ENCODE results near the gene PRPF18.

The PRPF18 gene

DNA sequence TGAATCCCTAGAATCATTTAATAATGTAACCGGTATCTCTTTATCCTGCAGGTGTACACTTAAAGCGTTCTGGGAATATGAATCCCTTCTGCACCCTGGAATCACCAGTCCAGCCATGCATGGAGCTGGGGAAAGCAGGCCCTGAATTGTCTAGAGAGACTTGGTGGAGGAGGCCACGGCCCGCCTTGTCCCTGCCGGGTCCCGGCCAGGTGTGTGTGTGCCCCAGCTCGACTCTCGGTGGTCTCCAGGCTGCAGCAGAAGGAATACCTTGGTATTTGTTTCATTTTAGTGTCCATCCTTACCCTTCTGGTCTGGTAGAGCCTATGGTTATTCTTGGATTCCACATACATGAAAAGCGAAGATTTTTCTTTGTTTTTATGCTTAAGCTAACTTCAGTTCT lies 58.1 kb downstream of the PRPF18 start:
- DNase-seq, result no peak

DNA sequence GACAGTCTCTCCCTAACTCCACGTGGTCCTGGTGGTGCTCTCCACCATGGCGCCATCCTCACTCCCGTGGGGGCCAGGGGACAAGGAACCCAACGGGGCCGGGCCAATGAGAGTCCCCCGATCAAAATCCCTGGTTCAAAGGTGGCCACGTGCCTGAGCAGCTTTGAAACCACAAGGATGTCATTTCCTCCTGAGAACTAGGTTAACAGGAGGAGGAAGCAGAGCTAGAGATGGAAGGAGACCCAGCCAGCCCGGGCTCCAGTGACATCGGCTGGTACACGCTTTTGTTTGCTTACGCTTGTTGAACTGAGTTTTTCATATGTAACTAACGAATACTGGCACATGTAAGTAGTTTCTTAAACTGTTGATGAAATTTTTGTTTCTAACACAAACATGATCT lies 61.7 kb downstream of the PRPF18 start:
- DNase-seq, result no peak

DNA sequence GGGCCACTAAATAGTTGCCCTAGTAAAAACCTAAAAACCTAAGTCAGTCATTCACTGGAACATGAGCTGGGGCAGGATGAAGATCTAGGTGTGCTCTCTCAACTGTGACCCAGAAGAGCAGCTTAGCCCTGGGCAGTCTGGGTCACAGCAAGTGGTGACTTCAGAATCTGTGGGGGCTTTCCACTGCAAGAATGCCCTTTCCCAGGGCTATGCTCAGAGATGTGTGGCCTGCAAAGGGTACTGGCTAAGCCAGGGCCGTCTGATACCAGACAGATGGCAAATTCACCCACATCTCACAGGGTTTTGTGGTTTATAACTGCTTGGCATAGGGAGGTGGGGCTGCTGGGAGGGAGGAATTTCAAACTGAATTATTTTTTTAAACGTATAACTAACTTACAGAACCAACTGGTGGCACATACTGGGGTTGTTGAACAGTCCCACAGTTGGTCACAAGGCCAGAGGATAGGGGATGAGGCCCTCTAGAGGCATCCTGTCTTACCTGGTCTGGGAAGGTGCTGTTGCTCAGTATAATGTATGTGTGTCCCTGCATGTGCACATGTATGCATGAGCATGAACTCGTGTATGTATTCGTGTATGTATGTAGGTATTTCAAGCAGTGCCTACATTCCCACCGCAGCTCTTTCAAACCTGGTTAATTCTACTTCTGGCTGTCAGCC lies 63.2 kb downstream of the PRPF18 start:
- no peak for DNase-seq

DNA sequence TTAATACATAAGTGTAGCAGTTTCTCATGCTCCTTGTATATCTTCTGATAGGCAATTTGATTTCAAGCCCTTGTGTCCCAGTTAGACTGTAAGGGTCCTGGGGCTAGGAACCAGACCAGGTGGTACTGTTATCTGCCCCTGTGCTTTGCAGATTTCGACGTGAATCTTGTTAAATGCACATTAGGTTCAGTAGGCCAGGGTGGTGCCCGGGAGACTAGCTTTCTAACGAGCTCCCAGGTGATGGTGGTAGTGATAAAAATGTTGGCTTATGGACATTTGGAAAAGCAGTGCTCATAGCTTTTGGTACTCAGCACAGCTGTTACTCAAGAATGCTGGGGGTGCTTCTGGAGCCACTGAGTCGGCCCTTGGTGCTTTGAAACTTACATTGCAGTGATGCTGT lies 64.2 kb downstream of the PRPF18 start:
- DNase-seq, result no peak

DNA sequence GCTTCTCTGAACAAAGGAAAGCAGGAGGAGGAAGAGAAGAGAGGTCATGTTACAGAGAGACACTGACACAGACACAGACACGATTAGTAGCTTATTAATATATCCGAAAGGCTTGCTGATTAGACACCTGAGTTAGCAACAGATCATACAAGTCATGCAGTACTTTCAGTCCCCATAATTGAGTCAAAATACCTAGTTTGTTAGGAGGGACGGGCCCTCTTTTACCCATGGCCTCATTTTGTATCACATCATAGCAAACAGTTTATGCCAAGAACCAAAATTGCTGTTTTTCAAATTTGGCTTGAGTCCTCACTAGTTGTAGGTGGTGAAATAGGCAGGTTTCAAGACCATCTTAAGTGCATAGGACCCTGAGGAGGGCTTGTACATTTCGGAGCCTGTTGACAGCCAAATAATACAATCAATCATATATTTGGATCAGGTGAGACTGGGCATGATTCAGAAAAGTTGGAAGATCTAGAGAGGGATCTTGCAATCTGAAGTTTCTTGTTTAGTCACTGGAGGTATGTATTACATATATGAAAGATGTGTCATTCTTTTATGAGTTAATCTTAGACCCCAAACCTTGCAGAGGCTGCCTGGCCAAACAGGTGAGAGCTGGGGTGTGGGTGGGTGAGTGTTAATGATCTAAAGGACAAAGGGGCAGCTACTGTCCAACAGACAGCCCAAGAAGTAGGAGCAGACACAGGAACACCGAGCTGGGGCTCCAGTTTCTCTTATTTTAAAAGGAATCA lies 65.4 kb downstream of the PRPF18 start:
- DNase-seq, result no peak

DNA sequence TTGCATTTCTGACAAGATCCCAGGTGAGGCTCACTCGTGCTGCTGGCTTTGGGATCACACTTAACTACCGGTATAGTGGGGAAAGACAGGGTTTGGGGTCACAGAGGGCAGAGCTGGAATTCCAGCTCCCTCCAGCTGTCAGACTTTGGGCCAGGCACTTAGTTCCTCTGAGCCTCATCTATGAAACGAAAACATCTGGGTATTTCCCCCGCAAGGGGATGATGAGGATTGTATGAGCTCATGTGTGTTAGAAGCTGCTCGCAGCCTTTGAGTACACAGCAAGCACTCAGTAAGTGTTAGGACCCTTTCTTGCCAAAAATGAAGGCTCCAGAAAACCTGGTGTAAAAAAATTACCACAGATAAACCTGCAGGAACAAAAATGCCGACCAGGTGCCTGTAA lies 66.1 kb downstream of the PRPF18 start:
- DNase-seq, result no peak

DNA sequence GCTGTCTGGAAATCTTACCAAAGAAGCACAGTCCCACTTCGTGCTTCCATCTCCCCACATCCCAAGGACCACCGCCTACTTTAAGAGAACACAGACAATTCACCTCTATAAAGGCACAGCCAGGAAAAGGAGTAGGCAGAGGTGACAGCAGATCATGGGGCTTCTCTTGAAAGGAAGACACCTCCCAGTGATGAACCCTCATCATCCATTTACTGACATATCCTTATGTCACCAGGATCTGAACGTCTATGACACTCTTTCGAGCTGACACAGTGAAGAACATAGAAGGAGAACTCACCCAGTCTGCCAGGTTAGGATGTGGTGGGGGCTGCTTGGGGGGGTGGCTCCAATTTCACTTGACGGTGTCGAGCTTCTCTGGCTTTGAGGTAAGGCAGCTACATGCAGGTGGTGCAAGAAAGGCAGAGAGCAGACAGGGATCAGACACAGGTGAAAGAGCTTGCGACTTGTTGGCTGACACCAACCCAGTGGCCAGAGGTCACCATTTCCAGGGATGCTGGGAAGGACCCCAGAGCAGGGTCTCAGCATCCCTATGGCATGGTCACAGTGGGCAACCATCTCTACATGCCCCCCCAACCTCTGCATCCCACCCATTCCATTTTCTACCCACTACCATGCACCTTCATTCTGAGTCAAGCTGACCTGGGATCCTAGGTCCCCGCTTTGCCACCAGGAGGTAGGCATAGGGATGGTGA lies 67.5 kb downstream of the PRPF18 start:
- no peak for DNase-seq

DNA sequence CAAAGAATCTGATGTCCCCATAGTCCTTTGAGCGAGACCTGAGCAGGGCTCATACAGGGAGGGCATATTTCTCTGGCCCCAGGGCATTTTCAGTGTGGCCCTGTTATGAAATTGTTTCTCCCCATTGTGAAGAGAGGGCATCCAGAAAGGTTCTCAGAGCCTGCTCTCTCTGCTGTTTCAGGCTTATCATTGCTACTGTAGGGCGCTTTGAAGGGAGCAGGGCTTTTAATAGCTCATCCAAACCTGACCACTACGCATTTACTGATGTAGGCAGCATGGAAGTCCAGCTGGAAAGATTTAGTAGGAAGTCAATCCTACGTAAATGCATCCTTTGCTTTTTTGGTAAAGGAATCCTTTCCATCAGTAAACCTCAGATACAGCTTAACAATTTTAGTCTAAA lies 68.1 kb downstream of the PRPF18 start:
- no peak for DNase-seq

DNA sequence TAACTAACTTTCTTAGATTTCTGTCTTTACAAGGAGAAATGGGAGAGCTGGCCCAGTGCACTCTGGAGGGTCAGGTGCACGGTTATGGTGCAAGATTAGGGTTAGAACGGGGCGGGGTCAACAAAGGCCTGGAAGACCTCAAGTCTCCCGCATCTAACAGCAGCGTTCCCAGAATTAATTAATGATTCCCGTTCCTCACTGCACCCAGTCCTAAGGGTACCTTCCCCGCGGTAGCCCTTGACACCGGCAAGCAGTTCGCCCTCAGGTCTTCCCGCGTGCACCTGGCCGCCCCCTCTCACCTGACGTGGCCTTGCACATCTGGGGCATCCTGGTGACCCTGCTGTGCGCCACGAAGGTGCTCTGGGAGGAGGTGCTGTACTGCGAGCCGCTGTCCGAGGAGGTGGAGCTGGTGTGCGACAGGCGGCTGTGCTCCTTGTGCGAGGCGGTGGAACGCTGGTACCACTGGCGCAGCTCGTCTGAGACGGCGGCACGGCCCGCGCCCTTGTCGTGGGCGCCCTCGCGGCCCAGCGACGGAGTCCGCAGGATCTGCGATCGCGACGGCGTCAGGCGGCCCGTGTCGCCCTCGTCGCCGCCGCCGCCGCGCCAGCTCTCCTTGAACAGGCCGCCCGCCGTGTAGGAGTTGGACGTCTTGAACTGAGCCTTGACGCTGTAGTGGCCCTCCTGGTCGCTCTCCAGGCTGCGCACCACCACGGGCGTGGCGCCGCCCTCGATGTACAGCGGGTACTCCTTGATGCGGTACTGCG lies 69.8 kb downstream of the PRPF18 start:
- DNase-seq, result no peak

DNA sequence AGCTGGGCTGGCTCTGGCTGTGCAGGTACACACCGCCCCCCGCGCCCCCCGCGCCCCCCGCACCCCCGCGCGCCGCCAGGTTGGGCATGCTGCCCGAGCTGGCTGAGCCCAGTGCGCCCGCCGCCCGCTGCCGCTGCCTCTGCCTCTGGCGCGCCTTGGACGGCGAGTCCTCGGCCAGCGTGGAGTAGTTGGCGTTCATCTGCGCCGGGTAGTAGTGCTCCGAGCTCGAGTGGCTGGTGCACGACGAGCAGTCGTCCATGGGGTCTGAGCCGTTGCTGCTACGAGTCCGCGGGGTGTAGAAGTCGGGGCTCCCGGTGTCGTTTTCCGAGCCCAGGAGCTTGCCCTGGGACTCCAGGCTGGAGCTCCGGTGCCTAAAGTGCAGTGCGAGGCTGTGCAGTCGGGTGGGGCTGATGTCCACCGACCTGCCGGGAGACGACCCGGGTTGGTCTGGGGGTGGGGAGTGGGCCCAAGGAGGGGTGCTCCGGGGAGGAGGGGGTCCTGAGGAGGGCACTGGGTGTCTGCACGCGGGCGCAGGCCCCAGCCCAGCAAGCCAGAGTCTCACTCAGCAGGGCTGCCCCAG lies 70.4 kb downstream of the PRPF18 start:
- DNase-seq, result no peak

DNA sequence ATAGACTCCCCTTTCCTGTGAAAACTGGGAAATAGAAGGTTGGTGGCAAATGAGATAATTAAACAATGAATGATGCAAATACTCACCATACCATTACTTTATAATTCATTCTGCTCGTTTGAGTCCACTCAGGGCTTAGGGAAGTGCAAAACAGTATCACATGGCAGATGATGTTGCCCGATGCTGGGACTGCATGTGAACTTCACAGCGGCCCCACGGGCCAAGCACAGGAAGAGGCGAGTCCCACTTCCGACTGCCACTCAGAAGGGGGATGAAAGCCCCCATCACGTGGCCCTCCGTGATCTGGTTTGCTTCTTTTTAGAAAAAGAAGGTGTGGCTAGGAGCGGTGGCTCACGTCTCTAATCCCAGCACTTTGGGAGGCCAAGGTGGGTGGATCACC lies 71.5 kb downstream of the PRPF18 start:
- no peak for DNase-seq

DNA sequence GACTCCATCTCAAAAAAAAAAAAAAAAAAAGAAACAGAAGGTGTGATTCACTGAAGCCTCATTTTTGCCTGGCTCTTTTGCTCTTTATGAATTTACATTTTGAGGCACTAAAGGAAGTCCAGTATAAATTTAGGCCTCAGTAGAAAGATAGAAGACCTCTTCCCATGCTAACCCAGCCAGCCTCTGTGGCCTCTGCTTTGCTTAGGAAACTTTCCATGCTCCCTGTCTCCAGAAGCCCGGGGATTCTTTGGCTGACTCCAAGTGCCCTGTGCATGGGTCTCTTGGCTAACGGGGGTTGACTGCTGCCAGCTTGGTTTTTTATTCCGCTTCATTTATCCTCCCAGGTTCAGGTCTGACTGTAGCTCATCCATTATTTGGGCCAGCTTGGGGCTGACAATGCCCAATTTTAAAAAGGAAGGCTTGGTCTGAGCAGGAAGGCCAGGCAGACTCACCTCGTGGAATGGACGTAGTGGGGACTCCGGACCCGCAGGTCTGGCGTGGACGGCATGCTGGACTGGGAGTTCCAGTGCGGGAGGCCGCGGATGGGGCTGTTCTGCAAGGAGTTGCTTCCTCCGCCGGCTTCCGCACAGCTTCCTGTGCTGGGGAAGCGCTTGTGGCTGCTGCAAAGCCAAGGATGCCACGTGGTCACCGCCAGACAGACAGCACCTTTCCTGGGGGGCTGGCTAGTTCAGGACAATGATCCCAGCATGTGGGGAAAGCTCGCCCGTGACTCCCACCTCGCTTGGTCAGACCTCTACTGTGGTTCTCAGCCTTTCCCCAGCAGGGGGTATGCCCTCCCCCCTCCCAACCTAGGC lies 72.3 kb downstream of the PRPF18 start:
- DNase-seq, result no peak

DNA sequence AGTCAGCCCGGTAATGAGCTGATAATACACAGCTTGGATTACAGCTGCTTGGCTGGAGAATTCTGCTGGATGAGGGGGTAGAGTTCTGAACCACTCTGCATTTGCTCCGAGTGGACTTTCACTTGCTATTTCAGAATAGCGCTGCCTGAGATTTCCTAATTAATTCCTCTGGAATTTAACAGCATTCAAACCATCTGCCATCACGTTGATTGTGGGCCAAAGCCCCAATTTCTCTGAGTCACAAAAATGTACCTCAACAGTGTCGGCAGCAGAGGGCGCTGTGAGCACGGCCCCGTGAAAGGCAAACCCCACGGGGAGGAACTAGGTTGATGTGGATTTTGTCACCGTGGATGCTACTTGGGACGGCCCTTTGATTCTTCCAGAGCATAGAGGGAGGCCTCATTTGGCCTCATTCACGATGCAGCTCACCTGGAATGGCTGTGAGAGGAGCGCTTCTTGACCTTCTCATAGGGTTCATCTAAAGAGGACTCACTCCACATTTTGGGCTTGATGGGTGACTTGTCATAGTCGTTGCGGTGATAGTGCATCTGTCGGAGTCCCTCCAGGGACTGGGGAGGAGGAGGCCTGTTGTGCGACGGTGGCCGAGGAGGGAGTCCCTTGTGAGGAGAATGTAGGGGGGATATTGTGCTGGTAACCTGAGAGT lies 73.3 kb downstream of the PRPF18 start:
- peak; percentile 79 for DNase-seq

DNA sequence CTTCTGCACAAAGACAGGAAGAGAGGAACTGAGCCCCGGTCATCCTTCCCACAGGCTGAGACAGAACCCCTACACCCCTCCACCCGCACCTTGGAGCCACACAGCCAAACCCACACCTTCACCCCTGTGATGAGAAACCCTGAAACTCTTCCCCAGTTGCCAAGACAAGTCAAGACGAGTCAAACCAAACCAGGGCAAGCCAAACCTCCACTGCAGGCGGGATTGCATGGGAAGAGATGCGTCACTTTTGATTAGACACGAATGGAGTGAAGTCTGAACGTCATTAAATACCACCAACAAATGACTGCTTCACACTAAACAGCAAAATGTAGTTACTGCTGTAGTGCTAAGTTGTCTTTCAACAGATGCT lies 73.8 kb downstream of the PRPF18 start:
- DNase-seq, result no peak

DNA sequence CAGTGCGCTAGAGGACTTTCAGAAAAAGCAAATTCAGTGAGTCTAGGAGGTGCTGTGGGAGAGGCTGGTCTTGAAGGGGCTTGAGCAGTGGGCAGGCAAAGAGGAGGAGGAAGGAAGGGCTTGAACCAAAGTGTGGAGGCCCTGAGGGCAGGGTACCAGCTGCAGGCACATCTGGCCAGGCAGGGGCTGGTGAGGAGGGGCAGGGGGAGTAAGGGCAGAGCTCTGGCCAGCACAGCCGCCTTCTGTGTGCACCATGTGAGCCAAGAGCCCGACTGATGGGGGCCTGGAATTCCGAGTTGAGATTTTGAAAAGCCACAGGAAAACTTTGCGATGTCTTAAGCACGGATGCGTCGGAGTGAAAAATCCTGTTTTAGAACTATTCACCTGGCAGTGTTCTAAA lies 74.5 kb downstream of the PRPF18 start:
- no peak for DNase-seq

DNA sequence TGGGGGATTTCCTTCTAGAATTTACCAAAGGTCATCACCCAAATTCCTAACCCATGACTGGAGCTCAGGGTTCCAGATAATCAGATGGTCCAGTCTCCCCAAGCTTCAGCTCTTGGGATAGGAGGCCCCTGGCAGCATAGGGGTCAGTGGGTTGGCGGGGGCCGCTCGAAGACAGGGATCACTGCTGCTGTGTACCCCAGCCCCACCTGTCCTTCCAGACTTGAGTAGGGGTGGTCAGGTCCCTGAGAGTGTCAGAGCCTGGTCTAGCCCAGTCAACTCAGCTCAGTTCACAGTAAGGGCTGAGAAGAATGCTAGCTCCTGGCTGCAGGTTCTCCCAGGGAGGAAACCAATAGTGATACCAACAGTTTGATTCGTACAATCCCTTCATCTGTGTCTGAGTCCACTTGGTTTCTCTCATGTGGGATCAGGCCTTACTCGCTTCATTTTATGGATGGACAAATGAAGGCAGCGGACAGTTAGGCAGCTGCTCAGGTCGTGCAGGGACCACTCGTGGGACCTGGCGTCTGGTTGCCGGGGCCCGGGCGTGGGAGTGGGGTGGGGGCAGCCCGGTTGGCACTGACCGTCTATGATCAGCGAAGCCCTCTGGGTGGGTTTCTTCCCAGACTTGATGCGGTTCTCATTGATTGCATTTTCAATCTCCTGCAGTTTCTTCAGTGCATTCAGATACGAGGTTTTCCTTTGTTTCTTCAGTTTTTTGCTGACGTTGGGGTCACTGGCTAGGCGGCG lies 78.9 kb downstream of the PRPF18 start:
- DNase-seq, result no peak

DNA sequence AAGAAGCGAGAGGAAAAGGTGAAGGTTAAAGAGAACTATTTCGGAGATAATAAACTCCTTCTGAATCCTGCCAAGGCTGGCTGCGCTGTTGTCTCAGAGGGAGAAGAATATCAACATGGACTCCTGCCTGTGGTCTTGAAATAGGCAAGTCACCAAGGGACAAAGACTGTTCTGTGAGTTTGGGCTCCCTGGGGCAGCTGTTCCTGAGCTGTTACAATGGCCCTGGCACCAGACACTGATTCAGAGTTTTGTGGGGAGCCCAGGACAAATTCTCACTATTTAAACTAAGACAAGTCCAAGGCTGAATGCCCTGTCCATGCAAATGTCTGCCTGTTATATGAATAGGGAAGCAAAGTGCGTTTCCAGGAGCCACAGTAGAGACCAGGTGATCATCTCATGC lies 81.4 kb downstream of the PRPF18 start:
- DNase-seq, result no peak

DNA sequence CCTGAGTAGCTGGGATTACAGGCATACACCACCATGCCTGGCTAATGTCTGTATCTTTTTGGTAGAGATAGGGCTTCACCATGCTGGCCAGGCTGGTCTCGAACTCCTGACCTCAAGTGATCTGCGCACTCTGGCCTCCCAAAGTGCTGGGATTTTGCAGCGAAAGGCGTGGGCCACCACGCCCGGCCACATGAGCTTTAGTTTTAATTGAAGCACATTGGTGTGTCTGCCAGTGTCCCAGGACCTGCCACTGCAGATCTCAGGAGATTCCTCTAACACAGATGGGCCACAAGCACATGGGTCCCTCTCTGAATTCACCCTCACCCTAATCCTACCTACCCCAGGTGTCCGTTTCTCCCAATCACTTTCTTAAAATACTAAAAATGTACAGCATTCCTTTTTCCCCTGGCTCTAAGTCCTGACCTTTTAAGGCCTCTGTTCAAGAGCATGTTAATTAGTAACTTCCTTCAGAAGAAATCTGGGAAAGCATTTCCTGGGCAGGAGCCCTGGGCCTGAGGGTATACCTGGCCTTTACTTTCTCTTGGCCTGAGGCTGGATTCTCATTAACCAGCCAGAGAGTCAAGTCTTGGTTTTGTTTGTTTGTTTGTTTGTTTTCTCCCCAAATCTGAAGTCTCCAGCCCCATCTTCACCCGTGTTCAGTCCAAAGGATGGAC lies 82.6 kb downstream of the PRPF18 start:
- no peak for DNase-seq

DNA sequence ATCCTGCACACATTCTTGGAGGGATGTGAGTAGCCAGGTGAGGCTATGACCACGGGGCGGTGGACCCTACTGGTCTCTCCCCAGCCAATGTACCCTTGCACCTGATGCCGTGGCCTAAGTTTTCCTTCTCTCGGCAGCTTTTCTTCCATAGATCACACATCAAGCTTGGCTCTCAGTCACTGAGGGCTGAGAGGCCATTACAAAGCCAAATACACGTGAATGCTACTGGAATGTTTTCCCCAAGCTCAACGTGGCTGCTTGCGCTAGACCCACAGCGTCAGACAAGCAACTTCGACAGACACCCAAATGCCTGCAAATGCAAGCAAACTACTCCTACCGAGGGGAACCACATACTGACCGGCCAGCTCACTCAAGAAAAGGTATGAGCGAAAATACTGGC lies 83.1 kb downstream of the PRPF18 start:
- no peak for DNase-seq

DNA sequence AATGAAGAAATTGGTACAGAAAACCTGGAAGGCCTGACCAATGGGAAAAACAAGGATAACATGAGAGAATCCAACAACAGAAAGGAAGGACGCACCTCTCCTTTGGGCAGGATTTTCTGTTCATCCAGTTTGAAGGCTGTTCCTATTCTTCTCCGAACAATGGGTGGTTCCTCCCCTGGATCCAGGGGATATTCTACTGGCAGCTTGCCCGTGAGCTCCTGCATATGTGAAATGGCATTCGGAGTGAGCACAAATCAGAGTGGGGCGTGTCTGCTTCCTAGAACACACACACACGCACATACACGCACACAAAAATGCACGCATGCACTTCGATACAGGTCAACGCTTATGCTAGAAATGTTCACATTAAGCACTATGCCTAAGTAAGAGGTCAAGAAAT lies 83.5 kb downstream of the PRPF18 start:
- DNase-seq, result no peak

Data from CD4-positive, alpha-beta T cell treated with Interleukin-17A for 4 hours (primary cell).